Activated T-cell treated with anti-CD3 and anti-CD28 coated beads, Interleukin-2, amount 50 U/mL, for 1 hour (primary cell): ENCODE data around the gene MBD6.
"Not testable (repeated sequence)": the region's sequence is repeated elsewhere in the genome, so short reads cannot be mapped to it uniquely, and the experiment has no call there.

Experiments used
- DNase-seq: peaks from one replicate; pipeline ENCODE4 v3.0.0-alpha.2; 2020

MBD6 gene

GRCh38 chr12:57552835-57553313, 30.2 kb downstream of the MBD6 start:
- no peak for DNase-seq

GRCh38 chr12:57553343-57554202, 30.9 kb downstream of the MBD6 start:
- no peak for DNase-seq

DNA sequence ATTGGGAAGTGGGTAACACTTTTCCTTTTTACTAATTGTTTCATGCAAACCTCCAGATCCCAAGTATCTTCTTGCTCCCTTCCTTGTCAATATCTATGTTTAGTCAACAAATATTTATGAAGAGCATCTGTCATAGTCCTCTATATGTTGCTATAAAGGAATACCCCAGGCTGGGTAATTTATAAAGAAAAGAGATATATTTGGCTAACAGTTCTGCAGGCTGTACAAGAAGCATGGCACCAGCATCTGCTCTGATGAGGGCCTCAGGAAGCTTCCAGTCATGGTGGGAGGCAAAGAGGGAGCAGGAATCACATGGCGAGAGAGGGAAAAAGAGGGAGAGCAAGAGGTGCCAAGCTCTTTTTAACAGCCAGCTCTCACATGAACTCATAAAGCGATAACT, 31.8 kb downstream of the MBD6 start:
- DNase-seq: no peak

- no peak for DNase-seq
Observed at GRCh38 chr12:57554897-57555296, 32.3 kb downstream of the MBD6 start.

GRCh38 chr12:57558864-57559263, 36.2 kb downstream of the MBD6 start:
- DNase-seq: no peak

DNA sequence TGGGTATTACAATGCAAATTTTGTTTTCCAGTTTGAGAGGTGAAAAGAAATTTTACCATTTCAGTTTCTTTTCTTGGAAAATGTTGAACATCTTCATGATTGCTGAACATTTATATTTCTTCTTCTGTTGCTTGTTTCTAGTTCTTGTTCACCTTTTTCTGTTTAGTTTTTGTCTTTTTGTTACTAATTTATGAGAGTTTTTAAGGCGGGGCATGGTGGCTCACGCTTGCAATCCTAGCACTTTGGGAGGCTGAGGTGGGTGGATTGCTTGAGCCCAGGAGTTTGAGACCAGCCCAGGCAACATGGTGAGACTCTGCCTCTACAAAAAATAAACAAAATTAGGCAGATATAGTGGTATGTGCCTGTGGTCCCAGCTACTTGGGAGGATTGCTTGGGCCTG, 37.9 kb downstream of the MBD6 start:
- no peak for DNase-seq

- not testable (repeated sequence) for DNase-seq
Observed at GRCh38 chr12:57561117-57561516, 38.5 kb downstream of the MBD6 start.

DNA sequence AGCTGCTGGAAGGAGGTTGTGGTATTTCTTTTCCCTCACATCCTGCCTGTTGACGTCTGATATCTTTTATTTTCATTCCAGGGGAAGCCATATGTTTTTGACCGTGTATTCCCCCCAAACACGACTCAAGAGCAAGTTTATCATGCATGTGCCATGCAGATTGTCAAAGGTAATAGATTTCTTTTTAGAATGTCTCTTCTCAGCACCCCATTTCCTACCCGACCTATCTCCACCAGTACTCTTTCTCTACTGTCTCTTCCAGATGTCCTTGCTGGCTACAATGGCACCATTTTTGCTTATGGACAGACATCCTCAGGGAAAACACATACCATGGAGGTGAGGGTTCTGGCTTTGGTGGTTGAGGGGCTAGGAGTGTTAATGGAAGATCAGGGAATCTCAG, 40.7 kb downstream of the MBD6 start:
- no peak for DNase-seq

DNA sequence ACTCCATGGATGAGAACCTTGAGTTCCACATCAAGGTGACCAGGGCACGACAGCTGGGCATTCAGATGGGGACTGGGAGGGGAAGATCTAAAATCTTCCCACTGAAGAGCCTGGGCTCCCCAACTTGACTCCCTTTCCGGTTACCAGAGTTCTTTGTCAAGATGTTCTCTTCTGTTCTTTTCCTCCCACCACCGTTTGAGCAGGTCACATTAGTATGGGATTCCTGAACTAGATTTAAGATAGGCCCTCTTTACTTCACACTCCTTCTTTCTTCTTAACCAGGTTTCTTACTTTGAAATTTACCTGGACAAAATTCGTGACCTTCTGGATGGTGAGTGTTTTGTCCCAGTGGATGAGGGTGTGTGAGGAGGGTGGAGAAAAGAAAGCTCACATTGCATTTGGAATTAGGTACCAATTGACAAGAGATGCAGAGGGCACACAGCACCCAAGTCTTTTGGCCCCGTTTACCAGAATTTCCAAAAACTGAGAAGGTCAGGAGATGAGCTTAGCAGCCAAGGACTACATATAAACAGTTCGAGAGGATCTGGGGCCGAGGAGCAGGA, 41.6 kb downstream of the MBD6 start:
- no peak for DNase-seq

- no peak for DNase-seq
Observed at GRCh38 chr12:57568838-57569237, 46.2 kb downstream of the MBD6 start.

DNA sequence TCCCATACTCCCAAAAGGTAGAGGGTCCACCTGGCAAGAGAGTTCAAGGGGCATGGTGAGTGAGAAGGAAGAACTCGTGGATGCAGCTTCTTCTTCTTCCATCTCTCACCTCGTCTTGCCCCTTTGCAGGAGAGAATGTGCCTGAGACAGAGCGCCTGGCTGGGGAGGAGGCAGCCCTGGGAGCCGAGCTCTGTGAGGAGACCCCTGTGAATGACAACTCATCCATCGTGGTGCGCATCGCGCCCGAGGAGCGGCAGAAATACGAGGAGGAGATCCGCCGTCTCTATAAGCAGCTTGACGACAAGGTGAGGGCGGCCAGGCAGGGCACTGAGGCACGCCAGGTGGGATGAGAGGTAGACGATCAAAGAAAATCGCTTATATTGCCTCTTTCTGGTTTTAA, 47.2 kb downstream of the MBD6 start:
- DNase-seq: no peak

GRCh38 chr12:57570438-57570837, 47.8 kb downstream of the MBD6 start:
- DNase-seq: not testable (repeated sequence)

GRCh38 chr12:57571926-57572762, 49.5 kb downstream of the MBD6 start:
- no peak for DNase-seq

GRCh38 chr12:57574795-57575194, 52.2 kb downstream of the MBD6 start:
- no peak for DNase-seq

- DNase-seq: no peak
Observed at GRCh38 chr12:57575771-57576612, 53.4 kb downstream of the MBD6 start.

- DNase-seq: no peak
Observed at GRCh38 chr12:57576613-57577160, 54.1 kb downstream of the MBD6 start.

DNA sequence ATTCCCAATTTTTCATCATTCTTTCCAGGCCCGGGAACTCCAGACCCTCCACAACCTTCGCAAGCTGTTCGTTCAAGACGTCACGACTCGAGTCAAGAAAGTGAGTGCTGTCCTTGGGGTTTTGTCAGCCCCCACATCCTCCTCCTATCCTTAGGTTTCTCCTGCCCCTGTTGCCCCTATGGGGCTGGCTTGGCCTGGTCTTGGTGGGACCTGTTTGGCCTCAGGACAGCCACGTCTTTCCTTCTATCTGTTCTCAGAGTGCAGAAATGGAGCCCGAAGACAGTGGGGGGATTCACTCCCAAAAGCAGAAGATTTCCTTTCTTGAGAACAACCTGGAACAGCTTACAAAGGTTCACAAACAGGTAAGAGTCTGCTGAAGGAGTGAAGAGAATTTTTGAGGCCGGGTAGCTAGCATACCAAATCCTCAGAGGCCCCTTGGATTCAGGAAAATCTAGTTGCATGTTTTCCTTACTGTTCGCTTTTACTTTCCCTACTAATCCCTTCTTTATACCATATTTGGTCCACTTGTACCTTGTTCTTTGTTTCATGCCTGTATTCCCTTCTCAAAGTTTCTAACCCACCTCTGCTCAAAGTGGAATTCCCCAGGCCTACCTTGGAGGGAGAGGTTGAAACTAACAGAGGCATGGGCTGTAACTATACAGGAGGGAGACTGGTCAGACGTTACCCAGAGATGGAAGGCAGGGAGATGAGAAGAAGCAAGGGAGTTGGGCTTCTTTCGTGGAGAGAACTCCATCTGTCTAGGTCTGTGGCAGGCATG, 55.5 kb downstream of the MBD6 start:
- no peak for DNase-seq

GRCh38 chr12:57579011-57579410, 56.4 kb downstream of the MBD6 start:
- DNase-seq: no peak
